GM19395 (cell line): Measurements from ENCODE around the gene TTC9.

Source experiments
- ATAC-seq: cut with Tn5 transposase; IDR thresholded peaks from one replicate; pipeline ENCODE4 v1.9.1; 2021; ENCODE audit warnings: mild to moderate bottlenecking, moderate library complexity; ENCODE audit not compliant: unreplicated experiment

The TTC9 gene

GRCh38 chr14:70641548-70642302 is at the start of gene TTC9:
Gene TTC9, plus strand, starts transcription at chr14:70641916. Its CDS starts 214 bp downstream, at chr14:70642130.
- no peak for ATAC-seq

DNA sequence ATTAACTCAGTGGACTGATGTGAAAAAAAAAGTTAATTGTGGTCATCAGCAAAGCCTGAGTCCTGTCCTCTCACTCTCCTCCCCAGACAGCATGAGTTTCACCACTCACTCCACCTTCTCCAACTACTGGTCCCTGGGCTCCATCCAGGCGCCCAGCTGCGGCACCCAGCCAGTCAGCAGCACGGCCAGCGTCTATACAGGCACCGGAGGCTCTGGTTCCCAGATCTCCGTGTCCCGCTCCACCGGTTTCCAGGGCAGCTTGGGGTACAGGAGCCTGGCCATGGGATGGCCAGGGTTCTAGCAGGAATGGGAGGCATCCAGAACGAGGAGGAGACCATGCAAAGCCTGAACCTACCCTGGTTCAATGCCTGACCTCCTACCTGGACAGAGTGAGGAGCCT is 47.3 kb upstream of the TTC9 start:
- no peak for ATAC-seq

DNA sequence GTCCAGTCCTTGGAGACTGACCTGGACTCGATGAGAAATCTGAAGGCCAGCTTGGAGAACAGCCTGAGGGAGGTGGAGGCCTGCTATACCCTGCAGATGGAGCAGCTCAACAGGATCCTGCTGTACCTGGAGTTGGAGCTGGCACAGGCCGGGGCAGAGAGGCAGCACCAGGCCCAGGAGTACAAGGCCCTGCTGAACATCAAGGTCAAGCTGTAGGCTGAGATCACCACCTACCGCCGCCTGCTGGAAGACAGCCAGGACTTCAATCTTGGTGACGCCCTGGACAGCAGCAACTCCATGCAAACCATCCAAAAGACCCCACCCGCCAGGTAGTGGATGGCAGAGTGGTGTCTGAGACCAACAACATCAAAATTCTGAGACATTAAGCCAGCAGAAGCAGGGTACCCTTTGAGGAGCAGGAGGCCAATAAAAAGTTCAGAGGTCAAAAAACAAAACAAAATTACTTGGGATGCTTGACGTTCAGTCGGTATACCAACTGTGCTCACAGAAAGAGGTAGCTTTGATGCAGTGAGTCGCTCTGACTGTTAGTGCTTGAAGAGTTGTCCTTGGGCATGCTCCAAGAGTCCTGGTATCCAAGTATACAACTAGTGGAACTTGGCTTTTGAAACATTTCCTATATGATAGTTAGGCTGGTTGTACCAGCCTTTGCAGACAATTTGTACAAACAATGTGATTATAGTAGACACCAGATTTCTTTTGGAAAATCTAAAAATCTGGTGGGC is 46.1 kb upstream of the TTC9 start:
- ATAC-seq = no peak

DNA sequence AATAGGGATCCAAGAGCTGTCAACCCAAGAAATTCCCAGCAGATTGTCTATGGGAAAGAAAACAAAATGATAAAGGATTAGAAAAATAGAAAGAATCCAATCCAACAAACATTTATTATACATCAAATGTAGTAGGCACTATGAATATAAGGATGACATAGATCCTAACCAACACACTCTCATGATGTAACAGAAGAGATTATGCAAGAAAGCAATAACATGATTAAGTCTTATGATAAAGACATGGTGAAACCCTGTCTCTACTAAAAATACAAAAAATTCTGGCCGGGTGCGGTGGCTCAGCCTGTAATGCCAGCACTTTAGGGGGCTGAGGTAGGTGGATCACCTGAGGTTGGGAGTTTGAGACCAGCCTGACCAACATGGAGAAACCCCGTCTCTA is 44.0 kb upstream of the TTC9 start:
- no peak for ATAC-seq

- no peak for ATAC-seq
Measured at GRCh38 chr14:70599345-70599744, 42.4 kb upstream of the TTC9 start.

DNA sequence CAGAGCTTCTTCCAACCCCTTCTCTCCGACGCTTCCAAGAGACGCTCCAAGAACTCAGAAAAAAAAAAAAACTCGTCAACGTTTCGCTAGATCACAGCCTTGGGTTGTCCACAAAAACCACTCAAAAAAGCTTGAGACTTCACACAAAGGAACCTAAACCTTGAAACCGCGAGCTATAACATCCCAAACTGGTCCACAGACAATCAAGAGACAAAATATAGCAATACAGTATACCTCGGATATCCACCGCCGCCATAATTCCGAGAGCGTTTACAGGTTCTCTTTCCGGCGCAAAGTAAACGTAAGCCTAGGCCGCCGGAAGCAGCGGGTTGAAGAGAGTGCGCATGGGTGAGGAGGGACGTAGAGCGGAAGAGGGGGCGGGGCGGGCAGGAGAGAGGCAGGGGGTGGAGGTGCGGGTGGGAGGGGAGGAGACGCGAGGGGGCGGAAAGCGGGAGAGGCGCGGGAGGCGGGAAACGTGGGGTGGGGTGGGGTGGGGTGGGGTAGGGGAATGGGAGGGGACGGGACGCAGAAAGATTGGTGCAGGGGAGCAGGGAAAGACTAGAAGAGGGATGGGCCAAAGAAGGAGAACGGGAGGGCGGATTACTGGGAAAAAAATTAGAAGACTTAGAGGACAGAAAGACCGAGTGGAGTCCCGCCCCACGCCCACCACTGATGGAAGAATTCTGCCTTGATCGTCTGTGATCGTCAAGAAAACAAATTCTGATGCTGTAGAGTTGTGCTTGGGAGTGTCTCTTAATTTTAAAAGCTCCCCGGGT is 41.1 kb upstream of the TTC9 start, which contains the start of gene MED6:
TSS of gene MED6 (minus strand) at position 274 of the 776 bp plus-strand sequence. CDS start at position 256, 18 bp downstream.
- ATAC-seq = peak; percentile 86

- no peak for ATAC-seq
Measured at GRCh38 chr14:70601162-70601561, 40.6 kb upstream of the TTC9 start.

DNA sequence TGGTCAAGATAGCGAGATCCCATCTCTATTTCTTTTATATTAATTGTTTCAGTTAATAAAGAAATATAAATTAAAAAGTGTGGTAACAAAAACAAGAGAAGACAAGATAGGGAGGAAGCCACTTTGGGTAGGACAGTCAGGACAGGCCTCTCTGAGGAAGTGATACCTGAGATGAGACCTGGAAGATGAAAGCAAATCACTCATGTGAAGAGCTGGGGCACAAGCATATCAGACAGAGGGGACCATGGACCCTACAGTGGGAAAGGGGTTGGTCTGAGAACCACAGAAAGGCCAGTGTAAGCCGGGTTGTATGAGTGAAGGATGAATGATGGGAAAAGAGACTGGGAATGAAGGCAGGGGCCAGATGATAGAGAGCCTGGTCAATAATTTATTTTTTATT is 39.5 kb upstream of the TTC9 start:
- no peak for ATAC-seq

DNA sequence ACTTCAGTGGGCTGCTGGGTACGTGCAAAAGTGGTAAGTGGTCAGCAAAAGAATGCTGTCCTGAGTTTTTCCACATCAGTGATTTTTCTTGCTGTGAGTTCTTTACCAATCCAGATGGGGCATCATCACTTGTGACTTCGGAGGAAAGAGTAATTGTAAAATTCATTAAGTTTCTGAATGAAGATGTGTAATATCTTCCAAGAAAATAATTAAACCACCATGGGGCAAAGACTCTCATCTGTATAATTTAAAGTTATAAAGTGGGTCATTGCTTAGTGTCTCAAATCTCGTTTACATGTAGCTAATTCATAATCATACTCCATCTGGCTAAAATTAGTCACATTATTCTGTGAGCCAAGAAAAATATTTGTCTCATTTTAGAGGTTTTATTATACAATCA is 30.5 kb upstream of the TTC9 start:
- no peak for ATAC-seq

DNA sequence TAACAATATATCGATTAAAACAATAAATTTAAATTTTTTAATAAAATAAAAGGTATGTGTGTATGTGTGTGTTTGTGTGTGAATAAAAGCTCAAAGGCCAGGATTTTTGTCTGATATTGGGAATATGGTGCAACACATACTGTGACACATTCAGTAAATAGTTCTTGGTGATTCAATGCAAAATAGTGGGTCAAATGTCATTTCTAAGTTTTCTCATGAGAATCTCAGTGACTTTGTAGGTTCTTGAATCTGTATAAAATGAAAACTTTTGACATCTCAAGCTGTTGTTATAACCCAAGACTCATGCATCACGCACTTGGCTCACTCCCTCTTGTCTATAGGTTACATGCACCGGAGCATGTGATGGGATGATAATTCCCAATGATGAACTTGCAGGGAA is 25.1 kb upstream of the TTC9 start:
- no peak for ATAC-seq

DNA sequence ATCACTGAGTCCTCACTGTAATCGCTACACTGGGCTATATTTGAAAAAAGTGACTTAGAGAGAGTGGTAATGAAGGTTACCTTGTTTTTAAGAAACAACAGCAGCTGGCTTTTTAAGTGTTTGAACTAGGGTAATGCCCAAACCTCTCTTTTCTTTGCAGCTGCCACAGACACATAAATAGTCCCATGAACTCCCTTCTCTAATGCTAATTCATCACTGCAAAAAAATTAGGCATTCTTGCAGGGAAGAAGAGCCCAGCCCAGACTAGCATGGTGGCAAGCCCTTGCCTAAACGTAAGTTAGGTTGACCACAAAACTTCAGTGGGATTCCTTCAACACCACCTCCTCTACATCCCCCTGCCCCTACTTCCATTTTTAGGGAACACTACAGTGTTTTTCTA is 23.4 kb upstream of the TTC9 start:
- no peak for ATAC-seq

DNA sequence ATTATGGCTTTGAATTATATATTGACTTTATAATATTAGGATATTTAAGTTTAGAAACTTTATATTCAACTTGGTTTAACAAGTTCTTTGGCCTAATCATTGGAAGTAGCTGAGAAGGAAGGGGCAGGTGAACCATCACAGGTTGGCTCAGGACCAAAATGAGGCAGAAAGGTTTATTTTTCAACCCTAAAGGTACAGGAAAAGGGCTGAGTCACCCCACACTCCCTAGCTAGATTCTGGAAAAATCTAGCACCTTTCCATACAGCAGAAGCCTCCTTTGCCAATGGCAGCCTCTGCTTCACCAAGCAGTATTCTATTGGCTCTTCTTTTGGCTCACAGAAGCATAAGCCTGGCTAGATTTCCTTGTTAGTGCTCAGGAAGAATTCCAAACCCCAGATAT is 22.0 kb upstream of the TTC9 start:
- no peak for ATAC-seq

GRCh38 chr14:70622111-70622712 is 19.5 kb upstream of the TTC9 start:
- ATAC-seq = no peak

DNA sequence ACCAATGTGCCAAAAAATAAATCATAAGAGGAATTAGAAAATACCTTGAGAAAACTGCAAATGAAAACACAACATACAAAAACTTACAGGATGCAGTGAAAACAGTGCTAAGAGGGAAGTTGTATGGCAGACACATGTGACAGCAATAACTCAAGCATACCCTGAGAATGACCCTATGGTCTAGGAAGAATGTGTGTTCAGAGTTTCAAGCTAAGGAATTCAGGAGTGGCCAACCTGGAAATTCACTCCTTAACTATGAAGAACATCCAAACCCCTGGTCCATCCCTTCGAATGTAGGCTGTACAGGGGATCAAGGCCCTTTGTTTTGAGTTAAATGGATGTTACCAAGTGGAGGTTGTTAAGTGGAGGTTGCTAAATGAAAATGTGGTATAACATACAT is 16.7 kb upstream of the TTC9 start:
- no peak for ATAC-seq

GRCh38 chr14:70631948-70632347 is 9.8 kb upstream of the TTC9 start:
- no peak for ATAC-seq

DNA sequence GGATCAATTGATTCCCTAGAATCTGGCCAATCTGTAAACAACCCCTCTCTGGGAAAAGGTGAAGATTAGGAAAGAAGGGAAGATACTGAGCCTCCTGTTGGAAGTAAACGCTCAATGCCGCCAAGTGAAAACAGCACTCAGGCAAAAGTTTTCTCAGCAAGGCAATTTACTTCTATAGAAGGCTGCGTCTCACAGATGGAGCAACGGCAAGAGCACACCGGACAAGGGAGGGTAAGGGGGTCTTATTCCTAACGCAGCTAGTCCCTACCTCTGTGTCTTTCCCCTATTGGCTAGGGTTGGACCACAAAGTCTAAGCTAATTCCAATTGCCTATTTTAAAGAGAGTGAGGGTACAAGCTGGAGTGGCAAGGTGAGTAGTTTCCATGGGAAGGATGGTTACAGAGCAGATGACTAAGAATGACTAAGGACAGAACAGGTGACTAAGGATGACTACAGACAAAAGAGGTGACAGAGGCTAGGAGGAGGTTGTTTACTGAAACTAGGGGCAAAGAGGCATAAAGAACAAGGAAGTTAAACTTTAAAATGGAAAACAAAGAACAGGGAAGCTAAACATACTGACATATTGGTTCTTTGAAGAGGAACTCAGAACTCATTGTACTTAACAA is 5.6 kb upstream of the TTC9 start:
- no peak for ATAC-seq

DNA sequence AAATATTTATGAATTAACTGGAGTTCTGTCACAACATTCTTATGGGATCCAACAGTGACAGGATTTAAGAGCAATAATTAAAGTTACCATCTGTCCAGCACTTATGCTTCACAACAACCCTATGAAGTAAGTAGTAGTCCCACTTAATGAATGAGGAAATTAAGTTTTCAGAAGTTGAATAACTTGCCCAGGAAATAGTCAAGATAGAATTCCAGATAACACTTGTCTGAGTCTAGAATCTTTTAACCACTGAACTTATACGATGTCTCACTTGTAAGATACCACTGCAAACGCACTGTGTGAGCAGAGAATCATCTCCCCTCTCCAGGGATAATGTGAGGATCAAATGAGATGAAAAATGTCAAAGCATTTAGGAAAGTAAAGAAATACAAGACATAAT is 3.3 kb upstream of the TTC9 start:
- ATAC-seq = no peak

DNA sequence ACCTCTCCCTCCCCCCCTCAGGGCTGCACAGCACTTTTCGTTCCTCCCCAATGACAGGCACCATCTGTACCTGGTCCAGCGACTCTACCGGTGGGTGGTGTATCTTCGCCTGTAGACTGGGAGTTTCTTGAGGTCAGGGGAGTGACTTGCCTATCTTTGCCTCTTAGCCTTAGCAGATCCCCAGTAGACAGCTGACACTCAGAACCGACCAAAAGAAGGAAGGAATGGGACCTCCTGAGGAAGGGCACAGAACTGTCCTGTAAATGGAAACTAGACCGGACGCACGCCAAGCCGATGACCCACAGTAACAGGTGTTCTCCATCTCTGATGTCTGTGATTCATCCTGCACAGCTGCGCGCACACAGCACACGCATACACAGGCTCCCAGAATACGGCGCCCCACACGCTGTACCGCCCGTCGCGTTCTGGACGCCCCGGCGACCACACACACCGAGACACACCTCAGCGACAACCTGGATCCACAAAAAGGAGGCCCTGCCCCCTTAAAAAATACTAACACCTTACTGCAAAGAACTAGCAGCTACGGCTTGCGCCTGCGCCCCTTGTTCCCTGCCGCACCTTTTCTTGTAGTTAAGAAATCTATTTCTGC is 673 bp upstream of the TTC9 start:
- ATAC-seq = peak; percentile 76

GRCh38 chr14:70642303-70643235 is 853 bp downstream of the TTC9 start:
- no peak for ATAC-seq
